DND-41 (cell line): Measurements from ENCODE around the gene YEATS2.

Experiments
- ATAC-seq: fragments of 200-7000 bp; cut with Tn5 transposase; 3 replicates; pipeline ENCODE4 v1.9.1; 2021; ENCODE audit warnings: low read depth; ENCODE audit not compliant: insufficient read depth
- DNase-seq: peaks from one replicate; pipeline ENCODE4 v3.0.0-alpha.2; 2020
- H2AFZ ChIP-seq: 2 replicates; pipeline ENCODE4 v1.6.0; 2012; ENCODE audit warnings: low read depth, low read length
- H3K27ac ChIP-seq: 2 replicates; pipeline ENCODE4 v1.5.1; 2012; ENCODE audit warnings: low read length, inconsistent platforms
- H3K27me3 ChIP-seq: fragments of 200-600 bp; sonication (generic); 2 replicates; pipeline ENCODE4 v1.6.0; 2012; ENCODE audit warnings: low read length, mild to moderate bottlenecking, inconsistent platforms; ENCODE audit not compliant: insufficient read depth, poor library complexity
- H3K36me3 ChIP-seq: 2 replicates; pipeline ENCODE4 v1.5.1; 2012; ENCODE audit warnings: low read length, inconsistent platforms; ENCODE audit not compliant: insufficient read depth
- H3K4me1 ChIP-seq: 2 replicates; pipeline ENCODE4 v1.5.1; 2012; ENCODE audit warnings: mild to moderate bottlenecking, low read length; ENCODE audit not compliant: insufficient read depth
- H3K4me2 ChIP-seq: 2 replicates; pipeline ENCODE4 v1.6.0; 2012; ENCODE audit warnings: mild to moderate bottlenecking, moderate library complexity, low read length, inconsistent platforms; ENCODE audit not compliant: insufficient read depth
- H3K4me3 ChIP-seq, 2 experiments: fragments of 200-600 bp in 1 of 2; shearing (Covaris generic) in 1 of 2; 2 replicates each; pipeline ENCODE4 v1.5.1; 2012 to 2016; ENCODE audit warnings: inconsistent platforms in 2 of 2, low read length in 2 of 2, mild to moderate bottlenecking in 2 of 2, low read depth in 1 of 2, moderate library complexity in 1 of 2
- H3K79me2 ChIP-seq: 2 replicates; pipeline ENCODE4 v1.6.0; 2012; ENCODE audit warnings: low read length, inconsistent platforms; ENCODE audit not compliant: insufficient read depth
- H3K9ac ChIP-seq: 2 replicates; pipeline ENCODE4 v1.6.0; 2012; ENCODE audit warnings: low read depth, mild to moderate bottlenecking, inconsistent platforms, low read length, moderate library complexity
- H3K9me3 ChIP-seq: 2 replicates; pipeline ENCODE4 v1.5.1; 2012; ENCODE audit warnings: low read length, moderate library complexity, mild to moderate bottlenecking, inconsistent platforms; ENCODE audit not compliant: insufficient read depth, severe bottlenecking
- H4K20me1 ChIP-seq: 2 replicates; pipeline ENCODE4 v1.6.0; 2012; ENCODE audit warnings: low read length; ENCODE audit not compliant: insufficient read depth
- CTCF ChIP-seq: IDR thresholded peaks from 2 replicates; pipeline ENCODE4 v1.5.1; 2012; ENCODE audit warnings: borderline replicate concordance, low read length, moderate library complexity, mild to moderate bottlenecking; ENCODE audit not compliant: poor library complexity, severe bottlenecking; ENCODE audit errors: extremely low read depth
- EZH2 ChIP-seq: IDR thresholded peaks from 3 replicates; pipeline ENCODE4 v1.6.1; 2012; ENCODE audit warnings: borderline replicate concordance, low read depth, mild to moderate bottlenecking, moderate library complexity, low read length, inconsistent platforms; ENCODE audit not compliant: severe bottlenecking

YEATS2 gene

GRCh38 chr3:183837390-183837789 lies 139.8 kb downstream of the YEATS2 start:
- H2AFZ ChIP-seq = no peak overlapping the region
- no peak overlapping the region for H3K9ac ChIP-seq
- no peaks in the 10 kb centered on the region for H3K79me2 ChIP-seq
- H3K4me1 ChIP-seq = no peaks in the 10 kb centered on the region
- no peak overlapping the region for H3K27ac ChIP-seq
- no peak for ATAC-seq
- no peak overlapping the region for H3K4me3 ChIP-seq
- H3K9me3 ChIP-seq = no peaks in the 10 kb centered on the region
- no peak for DNase-seq
- peaks cover 3% of the 10 kb centered on the region; the same call in 1 of the 2 replicates for H4K20me1 ChIP-seq
- H3K27me3 ChIP-seq = no peaks in the 10 kb centered on the region
- H3K4me2 ChIP-seq = no peak overlapping the region
- H3K36me3 ChIP-seq = peaks cover 72% of the 10 kb centered on the region
- TF ChIP-seq EZH2 = no peak
- TF ChIP-seq CTCF = no peak

- H3K27me3 ChIP-seq = no peaks in the 10 kb centered on the region
- H3K27ac ChIP-seq = no peak overlapping the region
- H3K4me2 ChIP-seq = no peak overlapping the region
- no peak for ATAC-seq
- no peak overlapping the region for H3K9ac ChIP-seq
- H3K9me3 ChIP-seq = no peaks in the 10 kb centered on the region
- no peak for DNase-seq
- TF ChIP-seq EZH2 = no peak
- no peak for TF ChIP-seq CTCF
- H3K79me2 ChIP-seq = no peaks in the 10 kb centered on the region
- H4K20me1 ChIP-seq = peaks cover 3% of the 10 kb centered on the region; the same call in 1 of the 2 replicates
- H3K36me3 ChIP-seq = peaks cover 68% of the 10 kb centered on the region
- no peak overlapping the region for H2AFZ ChIP-seq
- no peak overlapping the region for H3K4me3 ChIP-seq
- no peaks in the 10 kb centered on the region for H3K4me1 ChIP-seq
Measured at GRCh38 chr3:183837894-183838293, 140.3 kb downstream of the YEATS2 start.

- TF ChIP-seq EZH2 (no peak), CTCF (no peak)
- H3K4me1 ChIP-seq = no peaks in the 10 kb centered on the region
- peaks cover 62% of the 10 kb centered on the region for H3K36me3 ChIP-seq
- no peak for DNase-seq
- no peak for ATAC-seq
- H3K4me2 ChIP-seq = no peak overlapping the region
- H4K20me1 ChIP-seq = no peaks in the 10 kb centered on the region; the same call in 1 of the 2 replicates
- no peak overlapping the region for H3K27ac ChIP-seq
- no peak overlapping the region for H3K9ac ChIP-seq
- H3K4me3 ChIP-seq = no peak overlapping the region
- H2AFZ ChIP-seq = no peak overlapping the region
- no peaks in the 10 kb centered on the region for H3K27me3 ChIP-seq
- H3K9me3 ChIP-seq = no peaks in the 10 kb centered on the region
- H3K79me2 ChIP-seq = no peaks in the 10 kb centered on the region
Measured at GRCh38 chr3:183839751-183840150, 142.2 kb downstream of the YEATS2 start.

GRCh38 chr3:183844606-183845005 lies 147.0 kb downstream of the YEATS2 start:
- Histone ChIP-seq H3K79me2 (no peaks in the 10 kb centered on the region), H3K4me1 (no peaks in the 10 kb centered on the region), H3K27ac (no peak overlapping the region), H4K20me1 (no peaks in the 10 kb centered on the region), H3K9ac (no peak overlapping the region), H3K27me3 (no peaks in the 10 kb centered on the region), H3K36me3 (peaks cover 71% of the 10 kb centered on the region), H2AFZ (no peak overlapping the region), H3K4me2 (no peak overlapping the region), H3K9me3 (no peaks in the 10 kb centered on the region), H3K4me3 (no peak overlapping the region)
- DNase-seq (no peak), ATAC-seq (no peak)
- no peak for TF ChIP-seq EZH2
- TF ChIP-seq CTCF = no peak
